GM18499 (cell line): ENCODE results near the gene EHHADH.
"Not testable (repeated sequence)": the region's sequence is repeated elsewhere in the genome, so short reads cannot be mapped to it uniquely, and the experiment has no call there.

Experiments
- ATAC-seq: cut with Tn5 transposase; IDR thresholded peaks from one replicate; pipeline ENCODE4 v1.9.1; 2021; ENCODE audit warnings: moderate number of reproducible peaks; ENCODE audit not compliant: insufficient read depth, unreplicated experiment

EHHADH gene

GRCh38 chr3:185253133-185253532 lies 716 bp downstream of the EHHADH start:
- not testable (repeated sequence) for ATAC-seq

- no peak for ATAC-seq
Measured at GRCh38 chr3:185251272-185251671, 2.6 kb downstream of the EHHADH start.

- no peak for ATAC-seq
Measured at GRCh38 chr3:185250653-185251052, 3.2 kb downstream of the EHHADH start.

- no peak for ATAC-seq
Measured at GRCh38 chr3:185250247-185250646, 3.6 kb downstream of the EHHADH start.

- ATAC-seq = no peak
Measured at GRCh38 chr3:185242642-185243041, 11.2 kb downstream of the EHHADH start.

DNA sequence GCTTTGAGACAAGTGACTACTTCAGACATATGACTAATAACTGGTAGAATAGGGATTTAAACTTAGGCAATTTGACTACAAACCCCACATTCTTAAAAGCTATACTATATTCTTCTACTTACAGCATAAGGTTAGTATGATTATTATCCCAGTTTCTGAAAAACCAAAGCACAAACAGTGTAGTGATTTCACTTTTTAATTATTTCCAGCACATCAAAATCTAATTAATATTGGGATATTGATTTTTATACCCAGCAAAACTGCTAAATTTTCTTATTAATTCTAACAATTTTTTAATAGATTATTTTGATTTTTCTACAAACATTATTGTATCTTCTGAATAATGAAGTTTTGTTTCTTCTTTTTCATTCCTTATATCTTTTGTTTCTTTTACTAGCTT lies 16.9 kb downstream of the EHHADH start:
- ATAC-seq = no peak

- no peak for ATAC-seq
Measured at GRCh38 chr3:185233328-185233727, 20.5 kb downstream of the EHHADH start.

GRCh38 chr3:185226526-185226925 lies 27.3 kb downstream of the EHHADH start:
- not testable (repeated sequence) for ATAC-seq

- ATAC-seq = no peak
Measured at GRCh38 chr3:185225523-185225922, 28.3 kb downstream of the EHHADH start.

- no peak for ATAC-seq
Measured at GRCh38 chr3:185225080-185225479, 28.8 kb downstream of the EHHADH start.

DNA sequence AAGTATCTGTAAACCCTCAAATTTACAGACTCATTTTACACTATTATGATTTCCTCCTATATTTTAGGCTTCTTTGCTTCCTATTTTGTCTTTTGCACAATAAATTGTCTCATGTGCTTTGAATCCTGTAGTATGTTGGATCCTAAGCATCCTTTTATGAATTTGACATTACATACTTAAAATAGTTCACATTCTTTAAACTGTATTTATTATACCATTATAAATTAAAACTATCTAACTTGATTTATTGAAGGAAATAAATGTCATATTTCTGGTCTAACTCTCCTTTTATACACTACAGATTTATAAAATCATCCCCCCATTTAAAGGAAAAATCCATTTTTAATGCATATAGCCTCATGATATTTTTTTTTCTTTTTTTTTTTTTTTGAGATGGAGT lies 32.6 kb downstream of the EHHADH start:
- ATAC-seq = no peak

DNA sequence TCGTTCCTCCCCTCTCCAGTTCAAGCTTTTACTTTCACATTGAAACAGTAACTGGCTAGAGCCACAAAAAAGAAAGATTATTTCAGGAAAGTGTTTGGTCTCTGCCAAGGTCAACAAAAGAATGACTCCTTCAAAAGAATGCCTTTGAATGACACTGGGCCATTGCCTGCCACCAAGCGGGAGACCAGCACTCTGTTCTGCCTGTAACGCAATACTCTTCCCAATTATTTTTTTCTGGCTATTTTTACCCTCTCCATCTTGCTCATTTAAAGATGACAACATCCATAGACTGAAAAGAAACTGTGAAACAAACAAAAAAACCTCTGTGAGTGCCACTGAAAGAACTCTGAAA lies 37.3 kb downstream of the EHHADH start:
- no peak for ATAC-seq

DNA sequence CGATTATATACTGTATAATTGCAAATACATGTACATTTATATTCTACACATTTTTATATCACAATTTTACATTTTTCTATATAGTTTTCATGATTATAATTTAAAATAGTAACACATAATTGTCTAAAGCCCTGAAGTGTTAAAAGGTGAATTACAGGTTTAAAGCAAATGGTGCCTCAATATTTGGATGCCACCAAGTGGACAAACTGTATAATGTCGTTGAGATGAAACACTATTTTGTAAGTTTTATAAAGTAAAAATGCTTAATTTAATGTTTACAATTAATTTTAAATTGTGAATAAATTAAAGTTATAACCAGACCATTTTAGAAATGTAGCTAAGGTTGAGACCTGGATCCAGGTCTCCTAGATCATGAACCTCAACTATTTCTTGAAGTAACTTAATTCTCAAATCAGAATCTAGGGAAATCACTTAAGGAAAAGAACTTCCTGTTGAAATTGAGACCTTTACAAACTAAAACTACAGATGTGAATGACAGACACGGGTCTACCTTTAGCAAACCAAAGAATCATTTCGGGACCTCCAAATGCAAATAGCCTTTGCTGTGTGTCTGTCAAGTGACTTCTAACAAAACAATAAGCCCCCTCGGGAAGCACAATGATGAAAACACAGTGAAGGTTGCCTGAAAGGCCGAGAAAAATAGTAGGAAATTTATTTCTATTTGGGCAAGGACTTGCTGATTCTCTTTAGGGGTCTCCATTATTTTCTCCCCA lies 37.8 kb downstream of the EHHADH start:
- ATAC-seq = no peak

DNA sequence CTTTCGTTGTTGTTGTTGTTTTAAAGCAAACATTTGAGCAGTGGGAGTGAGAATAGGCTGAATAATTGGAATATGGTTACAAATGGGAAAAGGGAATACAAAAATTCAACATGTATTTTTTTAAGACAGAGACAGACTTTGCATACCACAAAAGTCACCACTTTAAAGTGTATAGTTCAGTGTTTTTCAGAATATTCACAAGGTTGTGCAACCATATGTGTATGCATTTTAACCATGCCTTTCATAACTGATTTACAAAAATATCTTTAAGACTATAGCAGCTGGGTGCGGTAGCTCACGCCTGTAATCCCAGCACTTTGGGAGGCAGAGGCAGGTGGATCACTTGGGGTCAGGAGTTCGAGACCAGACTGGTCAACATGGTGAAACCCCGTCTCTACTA lies 41.3 kb downstream of the EHHADH start:
- no peak for ATAC-seq

GRCh38 chr3:185212086-185212485 lies 41.8 kb downstream of the EHHADH start:
- no peak for ATAC-seq

DNA sequence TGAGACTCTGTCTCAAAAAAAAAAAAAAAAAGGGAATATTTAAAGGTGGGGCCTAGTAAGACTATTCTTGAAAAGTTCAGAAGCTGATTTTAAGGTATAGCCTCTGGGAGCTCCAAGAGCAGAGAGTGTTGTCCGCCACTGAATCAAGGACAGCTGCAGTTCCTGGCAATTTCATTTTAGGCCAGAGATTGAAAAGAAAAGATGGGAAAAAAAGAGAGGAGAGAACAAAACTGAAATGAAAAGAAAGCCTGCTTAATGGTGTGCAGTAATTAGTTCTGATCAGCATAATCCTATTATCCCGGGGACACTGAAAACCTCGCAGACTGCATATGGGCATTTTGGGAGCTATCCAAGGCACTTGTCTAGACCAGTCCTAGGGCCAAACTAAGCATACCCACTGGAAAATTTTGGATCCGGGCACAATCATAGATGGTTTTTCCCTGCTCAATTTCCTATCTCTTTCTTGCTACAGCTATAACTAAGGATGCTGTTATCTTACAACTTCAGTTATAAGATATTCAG lies 43.2 kb downstream of the EHHADH start:
- ATAC-seq = no peak

DNA sequence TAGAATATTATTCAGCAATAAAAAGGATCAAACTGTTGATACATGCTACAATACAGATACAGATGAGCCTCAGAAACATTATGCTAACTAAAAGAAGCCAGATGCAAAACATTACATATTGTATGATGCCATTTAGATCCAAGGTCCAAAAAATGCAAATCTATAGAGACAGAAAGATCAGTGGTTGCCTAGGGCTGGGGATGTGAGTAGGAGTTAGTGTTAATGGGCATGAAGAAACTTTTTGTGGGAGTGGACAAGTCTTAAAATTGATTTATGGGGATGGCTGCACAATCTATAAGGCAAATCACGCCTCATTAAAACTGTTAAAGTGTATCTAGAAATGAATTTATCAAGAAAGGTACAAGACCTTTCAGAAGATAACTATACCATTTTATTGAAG lies 45.0 kb downstream of the EHHADH start:
- no peak for ATAC-seq

GRCh38 chr3:185207931-185208746 lies 45.7 kb downstream of the EHHADH start:
- peak; percentile 91 for ATAC-seq

- ATAC-seq = no peak
Measured at GRCh38 chr3:185207481-185207880, 46.4 kb downstream of the EHHADH start.

- no peak for ATAC-seq
Measured at GRCh38 chr3:185205865-185206264, 48.0 kb downstream of the EHHADH start.

DNA sequence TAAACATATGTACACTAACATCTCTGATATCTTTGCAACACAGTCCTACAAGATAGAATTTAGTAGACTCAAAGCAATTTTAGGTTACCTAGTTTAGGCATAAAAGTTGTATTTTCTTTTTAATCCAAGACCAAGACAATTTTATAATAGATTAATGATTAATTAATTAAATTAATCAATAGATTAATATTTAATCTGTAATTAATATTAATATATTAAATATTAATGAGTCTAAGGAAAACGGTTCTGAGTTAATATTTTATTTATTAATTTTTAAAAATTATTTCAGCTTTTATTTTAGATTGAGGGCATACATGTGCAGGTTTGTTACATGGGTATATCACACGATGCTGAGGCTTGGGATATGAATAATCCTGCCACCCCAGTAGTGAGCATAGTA lies 49.0 kb downstream of the EHHADH start:
- ATAC-seq = no peak

- no peak for ATAC-seq
Measured at GRCh38 chr3:185200639-185201038, 53.2 kb downstream of the EHHADH start.
